KMS-11 (cell line): ENCODE results near the gene EEF1AKMT1.

ENCODE experiments used
- H2AFZ ChIP-seq: fragments of 200-600 bp; sonication (generic); 2 replicates; pipeline ENCODE4 v1.6.1; 2016; ENCODE audit warnings: antibody characterized with exemption, mixed run types, low read depth
- H3K27ac ChIP-seq: fragments of 200-600 bp; sonication (generic); 2 replicates; pipeline ENCODE4 v1.6.1; 2016; ENCODE audit warnings: mild to moderate bottlenecking, mixed run types
- H3K27me3 ChIP-seq: fragments of 200-600 bp; sonication (generic); 2 replicates; pipeline ENCODE4 v1.6.1; 2017; ENCODE audit warnings: mild to moderate bottlenecking, low read depth, mixed run types, moderate library complexity; ENCODE audit not compliant: insufficient read depth
- H3K36me3 ChIP-seq: fragments of 200-600 bp; sonication (generic); 2 replicates; pipeline ENCODE4 v1.6.1; 2017; ENCODE audit warnings: mild to moderate bottlenecking, mixed run types; ENCODE audit not compliant: insufficient read depth
- H3K4me1 ChIP-seq: fragments of 200-600 bp; sonication (generic); 2 replicates; pipeline ENCODE4 v1.6.1; 2016; ENCODE audit warnings: mild to moderate bottlenecking, low read depth, mixed run types; ENCODE audit not compliant: poor library complexity, severe bottlenecking
- H3K4me2 ChIP-seq: fragments of 200-600 bp; sonication (generic); 2 replicates; pipeline ENCODE4 v1.7.0; 2016; ENCODE audit warnings: mild to moderate bottlenecking, mixed run types
- H3K4me3 ChIP-seq: fragments of 200-600 bp; sonication (generic); IDR thresholded peaks from 2 replicates; pipeline ENCODE4 v1.6.1; 2017; ENCODE audit warnings: low read depth, low read length, mixed read lengths; ENCODE audit not compliant: insufficient read depth
- H3K79me2 ChIP-seq: fragments of 200-600 bp; sonication (generic); 2 replicates; pipeline ENCODE4 v1.6.1; 2016; ENCODE audit warnings: low read depth, mixed run types; ENCODE audit not compliant: insufficient read depth
- H3K9ac ChIP-seq: fragments of 200-600 bp; sonication (generic); 2 replicates; pipeline ENCODE4 v1.6.1; 2016; ENCODE audit warnings: mild to moderate bottlenecking, mixed run types
- H4K20me1 ChIP-seq: fragments of 200-600 bp; sonication (generic); 2 replicates; pipeline ENCODE4 v1.6.1; 2016; ENCODE audit warnings: mild to moderate bottlenecking, mixed run types; ENCODE audit not compliant: insufficient read depth
- CTCF ChIP-seq: fragments of 200-600 bp; sonication (generic); conservative IDR thresholded peaks from 2 replicates; pipeline ENCODE4 v1.6.1; 2017; ENCODE audit warnings: low read depth, mild to moderate bottlenecking, antibody characterized with exemption, low read length, moderate library complexity, mixed read lengths

Gene EEF1AKMT1

DNA sequence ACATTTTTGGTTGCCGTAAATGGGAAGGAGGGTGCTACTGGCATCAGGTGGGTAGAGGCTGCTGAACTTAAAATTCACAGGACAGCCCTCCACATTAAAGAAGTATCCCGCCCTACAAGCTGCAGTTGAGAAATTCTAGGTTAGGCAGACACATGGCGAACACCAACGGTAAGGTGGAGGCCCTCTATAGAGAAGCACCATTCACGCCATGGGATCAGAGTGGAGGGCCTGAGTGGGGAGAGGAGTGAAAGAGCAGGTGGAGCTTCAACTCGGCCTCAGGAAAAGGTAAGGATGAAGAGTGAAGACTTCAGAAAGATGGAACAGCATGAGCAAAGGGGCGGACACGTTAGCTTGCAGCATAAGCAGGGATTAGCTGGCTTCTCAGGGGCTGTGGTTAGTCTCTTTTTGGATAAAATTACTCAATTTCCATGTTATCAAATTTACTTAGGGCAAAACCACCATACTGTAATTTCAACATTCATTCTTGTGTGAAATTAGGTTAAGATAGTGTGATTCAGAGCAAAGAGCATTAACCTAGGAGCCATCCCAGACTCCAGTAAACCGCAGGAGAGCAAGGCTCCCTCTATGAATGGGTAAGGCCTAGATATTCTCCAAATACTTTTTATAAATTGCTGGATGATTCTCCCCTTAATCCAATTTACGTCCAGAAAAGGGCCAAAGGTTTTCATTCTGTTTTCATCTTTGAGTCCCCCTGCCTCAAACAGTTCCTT, 1.2 kb downstream of the EEF1AKMT1 start:
- Histone ChIP-seq H2AFZ (peak overlapping the region; percentile 73), H3K27ac (peak overlapping the region; percentile 96), H3K9ac (peak overlapping the region; percentile 95), H3K4me2 (peak overlapping the region; percentile 74), H4K20me1 (no peaks in the 10 kb centered on the region), H3K79me2 (no peaks in the 10 kb centered on the region; the same call in 1 of the 2 replicates), H3K36me3 (no peaks in the 10 kb centered on the region), H3K4me1 (peaks cover 5% of the 10 kb centered on the region), H3K27me3 (no peaks in the 10 kb centered on the region), H3K4me3 (no peak overlapping the region)
- no peak for TF ChIP-seq CTCF

GRCh38 chr13:20769834-20770233, 3.9 kb downstream of the EEF1AKMT1 start:
- no peak overlapping the region for H2AFZ ChIP-seq
- H4K20me1 ChIP-seq, result no peaks in the 10 kb centered on the region
- no peak overlapping the region for H3K4me3 ChIP-seq
- TF ChIP-seq CTCF, result no peak
- H3K27ac ChIP-seq, result no peak overlapping the region
- H3K27me3 ChIP-seq, result no peaks in the 10 kb centered on the region
- peaks cover 5% of the 10 kb centered on the region for H3K4me1 ChIP-seq
- H3K79me2 ChIP-seq, result no peaks in the 10 kb centered on the region; the same call in 1 of the 2 replicates
- H3K4me2 ChIP-seq, result no peak overlapping the region
- H3K36me3 ChIP-seq, result no peaks in the 10 kb centered on the region
- H3K9ac ChIP-seq, result no peak overlapping the region

DNA sequence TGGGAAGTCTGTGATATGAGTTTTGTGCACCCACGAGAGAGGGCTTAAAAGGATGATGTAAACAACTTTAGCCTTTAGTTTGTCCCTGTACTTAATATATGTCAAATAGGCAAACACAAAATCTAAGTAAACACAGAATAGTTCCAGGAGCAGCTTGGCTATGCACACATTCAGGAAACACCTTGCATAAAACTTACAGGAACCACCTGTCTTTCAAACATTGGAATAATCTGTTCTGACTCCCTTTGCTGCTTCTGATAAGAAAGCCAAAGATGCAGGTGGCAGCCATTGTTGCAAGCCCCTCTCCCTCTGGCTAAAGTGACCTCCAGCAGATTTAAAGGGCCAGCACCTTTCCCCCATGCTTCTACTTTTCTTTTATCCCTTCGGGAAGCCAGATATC, 4.7 kb downstream of the EEF1AKMT1 start:
- Histone ChIP-seq H3K9ac (no peak overlapping the region), H3K4me3 (no peak overlapping the region), H4K20me1 (no peaks in the 10 kb centered on the region), H3K27ac (no peak overlapping the region), H3K4me2 (no peak overlapping the region), H3K79me2 (no peaks in the 10 kb centered on the region; the same call in 1 of the 2 replicates), H2AFZ (no peak overlapping the region), H3K27me3 (no peaks in the 10 kb centered on the region), H3K4me1 (peaks cover 5% of the 10 kb centered on the region), H3K36me3 (no peaks in the 10 kb centered on the region)
- TF ChIP-seq CTCF, result no peak

- Histone ChIP-seq H3K79me2 (no peaks in the 10 kb centered on the region; the same call in 1 of the 2 replicates), H3K36me3 (no peaks in the 10 kb centered on the region), H3K9ac (no peak overlapping the region), H3K4me2 (no peak overlapping the region), H4K20me1 (no peaks in the 10 kb centered on the region), H3K4me1 (peaks cover 2% of the 10 kb centered on the region), H3K27me3 (no peaks in the 10 kb centered on the region), H3K4me3 (no peak overlapping the region), H2AFZ (no peak overlapping the region), H3K27ac (no peak overlapping the region)
- no peak for TF ChIP-seq CTCF
Observed at GRCh38 chr13:20767309-20767943, 6.3 kb downstream of the EEF1AKMT1 start.
